A549 (cell line): ENCODE results near the gene ZNF681. TPM values are rescaled to one million over a fixed set of nuclear protein-coding genes. Genes with fewer than 3 reads are reported as not detected.

Source experiments
- ATAC-seq, 2 experiments: fragments of 200-7000 bp in 1 of 2; fragments of >200 bp in 1 of 2; cut with Nextera tagmentation in 1 of 2; cut with Tn5 transposase in 1 of 2; 3 replicates each; pipeline versions ENCODE4 v1.8.0 to v1.9.1; 2018 to 2020; ENCODE audit warnings: mild to moderate bottlenecking in 1 of 2, moderate library complexity in 1 of 2
- CTCF ChIA-PET: fragments of 300-600 bp; sonication (Branson Sonifier 250); formaldehyde crosslinking; extraction: SDS; loops from one replicate; lab custom pipeline; 2021; ENCODE audit warnings: antibody characterized with exemption, inconsistent platforms; lab: Yijun Ruan, JAX
- POLR2A ChIA-PET: fragments of 350-600 bp; formaldehyde crosslinking; extraction: SDS; loops from one replicate; lab custom pipeline; 2021; ENCODE audit warnings: antibody characterized with exemption, inconsistent platforms; lab: Yijun Ruan, JAX
- DNase-seq, 2 experiments: peaks; one replicate each; pipeline versions ENCODE4 v3.0.0 to v3.0.0-alpha.2; 2011 to 2016; ENCODE audit warnings: low read depth in 1 of 2, low spot score in 1 of 2
- FAIRE-seq: peaks from 2 replicates; lab custom pipeline; 2011; peaks lifted over from hg19 to GRCh38; lab: Jason Lieb, UNC
- H3K27ac ChIP-seq, 2 experiments: fragments of >200 bp; sonication (Bioruptor Twin); formaldehyde crosslinking; 3 replicates each; pipeline ENCODE4 v1.5.1; 2016 to 2017
- H3K4me1 ChIP-seq: fragments of >200 bp; sonication (Bioruptor Twin); formaldehyde crosslinking; 3 replicates; pipeline ENCODE4 v1.6.1; 2016
- H3K4me2 ChIP-seq: fragments of >200 bp; sonication (Bioruptor Twin); formaldehyde crosslinking; 3 replicates; pipeline ENCODE4 v1.6.1; 2016
- H3K4me3 ChIP-seq: fragments of >200 bp; sonication (Bioruptor Twin); formaldehyde crosslinking; 3 replicates; pipeline ENCODE4 v1.5.1; 2016
- H3K9me3 ChIP-seq: fragments of >200 bp; sonication (Bioruptor Twin); formaldehyde crosslinking; 3 replicates; pipeline ENCODE4 v1.6.1; 2016
- ATOH8 ChIP-seq: fragments of 250-450 bp; sonication (Bioruptor Pico); IDR thresholded peaks from 2 replicates; pipeline ENCODE4 v1.5.0; 2020; ENCODE audit warnings: low read depth, mild to moderate bottlenecking, moderate library complexity
- BCL3 ChIP-seq: fragments of >200 bp; sonication (Bioruptor Twin); formaldehyde crosslinking; IDR thresholded peaks from 3 replicates; pipeline ENCODE4 v1.6.1; 2016
- BHLHE40 ChIP-seq: IDR thresholded peaks from 2 replicates; pipeline ENCODE4 v1.6.1; 2012; ENCODE audit warnings: low read depth, low read length, inconsistent platforms
- CEBPB ChIP-seq, 2 experiments: fragments of >200 bp in 1 of 2; sonication (Bioruptor Twin) in 1 of 2; formaldehyde crosslinking in 1 of 2; IDR thresholded peaks; 2 replicates each; pipeline ENCODE4 v1.6.1; 2012 to 2016
- CHD2 ChIP-seq: fragments of 150-350 bp; IDR thresholded peaks from 2 replicates; pipeline ENCODE4 v1.6.1; 2014; ENCODE audit warnings: low read length; ENCODE audit not compliant: partially characterized antibody
- CHD4 ChIP-seq: fragments of 200-600 bp; sonication (generic); IDR thresholded peaks from 2 replicates; pipeline ENCODE4 v1.6.1; 2016; ENCODE audit warnings: antibody characterized with exemption, mild to moderate bottlenecking, borderline replicate concordance
- CTCF ChIP-seq: fragments of >200 bp; sonication (Bioruptor Twin); formaldehyde crosslinking; IDR thresholded peaks from 3 replicates; pipeline ENCODE4 v1.5.1; 2016
- EHF ChIP-seq: fragments of 250-450 bp; sonication (Bioruptor Pico); IDR thresholded peaks from 2 replicates; pipeline ENCODE4 v1.5.0; 2020; ENCODE audit warnings: mild to moderate bottlenecking
- ELK1 ChIP-seq: fragments of 150-350 bp; IDR thresholded peaks from 2 replicates; pipeline ENCODE4 v1.6.1; 2014; ENCODE audit warnings: low read depth, mild to moderate bottlenecking, low read length
- FOXS1 ChIP-seq: fragments of 250-450 bp; sonication (Bioruptor Pico); IDR thresholded peaks from 2 replicates; pipeline ENCODE4 v1.5.0; 2020; ENCODE audit warnings: mild to moderate bottlenecking, moderate library complexity
- HDAC2 ChIP-seq: fragments of 200-600 bp; sonication (generic); IDR thresholded peaks from 2 replicates; pipeline ENCODE4 v1.6.1; 2016
- HES2 ChIP-seq: fragments of >200 bp; sonication (Bioruptor Twin); formaldehyde crosslinking; IDR thresholded peaks from 2 replicates; pipeline ENCODE4 v1.6.1; 2016
- HMGXB4 ChIP-seq: fragments of 250-450 bp; sonication (Bioruptor Pico); IDR thresholded peaks from 2 replicates; pipeline ENCODE4 v1.5.0; 2021; ENCODE audit warnings: mild to moderate bottlenecking, moderate library complexity, borderline replicate concordance
- HOXA7 ChIP-seq: fragments of 250-450 bp; sonication (Bioruptor Pico); IDR thresholded peaks from 2 replicates; pipeline ENCODE4 v1.5.0; 2020; ENCODE audit warnings: mild to moderate bottlenecking, moderate library complexity
- HOXB13 ChIP-seq: fragments of 250-450 bp; sonication (Bioruptor Pico); IDR thresholded peaks from 2 replicates; pipeline ENCODE4 v1.5.0; 2020; ENCODE audit warnings: low read depth, mild to moderate bottlenecking, moderate library complexity
- HOXB5 ChIP-seq: fragments of 250-450 bp; sonication (Bioruptor Pico); IDR thresholded peaks from 2 replicates; pipeline ENCODE4 v1.5.0; 2020; ENCODE audit warnings: mild to moderate bottlenecking, moderate library complexity
- JUN ChIP-seq, 2 experiments: fragments of >200 bp; sonication (Bioruptor Twin); formaldehyde crosslinking; IDR thresholded peaks; 2 replicates in 1 of 2; 3 replicates in 1 of 2; pipeline ENCODE4 v1.6.1; 2016 to 2017
- KDM5A ChIP-seq: fragments of 200-600 bp; sonication (generic); IDR thresholded peaks from 2 replicates; pipeline ENCODE4 v1.6.1; 2016; ENCODE audit warnings: antibody characterized with exemption, mild to moderate bottlenecking
- MAFK ChIP-seq: fragments of 450-650 bp; IDR thresholded peaks from 2 replicates; pipeline ENCODE4 v1.6.1; 2014; ENCODE audit not compliant: partially characterized antibody
- MAZ ChIP-seq: fragments of 150-350 bp; IDR thresholded peaks from 2 replicates; pipeline ENCODE4 v1.6.1; 2014; ENCODE audit warnings: antibody characterized with exemption, low read depth, low read length, borderline replicate concordance
- MYC ChIP-seq: IDR thresholded peaks from 2 replicates; pipeline ENCODE4 v1.6.1; 2012; ENCODE audit warnings: mild to moderate bottlenecking, inconsistent platforms, low read length, improper control_type of control experiment, borderline replicate concordance
- PBX3 ChIP-seq: IDR thresholded peaks from 2 replicates; pipeline ENCODE4 v1.6.1; 2012
- POLR2A ChIP-seq: IDR thresholded peaks from 2 replicates; pipeline ENCODE4 v1.6.1; 2012; ENCODE audit warnings: mild to moderate bottlenecking, low read length
- RAD21 ChIP-seq, 2 experiments: fragments of >200 bp in 1 of 2; sonication (Bioruptor Twin) in 1 of 2; formaldehyde crosslinking in 1 of 2; IDR thresholded peaks in 1 of 2; conservative IDR thresholded peaks in 1 of 2; 2 replicates in 1 of 2; 3 replicates in 1 of 2; pipeline ENCODE4 v1.6.1; 2012 to 2018; ENCODE audit warnings: inconsistent platforms in 1 of 2
- RARB ChIP-seq: fragments of 250-450 bp; sonication (Bioruptor Pico); IDR thresholded peaks from 2 replicates; pipeline ENCODE4 v1.8.0; 2021; ENCODE audit warnings: mild to moderate bottlenecking, moderate library complexity
- RFX5 ChIP-seq: fragments of 450-650 bp; IDR thresholded peaks from 2 replicates; pipeline ENCODE4 v1.7.1; 2014; ENCODE audit warnings: antibody characterized with exemption, mild to moderate bottlenecking, moderate library complexity
- SMC3 ChIP-seq: fragments of >200 bp; sonication (Bioruptor Twin); formaldehyde crosslinking; IDR thresholded peaks from 3 replicates; pipeline ENCODE4 v1.6.1; 2018; ENCODE audit warnings: inconsistent platforms
- TP53 ChIP-seq: fragments of 250-450 bp; sonication (Bioruptor Pico); IDR thresholded peaks from 2 replicates; pipeline ENCODE4 v1.5.0; 2021; ENCODE audit warnings: mild to moderate bottlenecking, moderate library complexity
- ZC3H11A ChIP-seq: fragments of 450-650 bp; IDR thresholded peaks from 2 replicates; pipeline ENCODE4 v1.6.1; 2014; ENCODE audit warnings: antibody characterized with exemption, mild to moderate bottlenecking
- WGBS: methylation state at CpG from one replicate; pipeline ENCODE4 v1.1.6; 2017; ENCODE audit errors: missing lambda C conversion rate; 5-methylcytosine and 5-hydroxymethylcytosine counted together
- polyA plus RNA-seq, 4 experiments: library from polyadenylated mRNA; depleted of rRNA in 3 of 4; stranded (reverse); fragments of >200 nt; fragmentation: RNase III in 1 of 4; extraction: RNeasy Plus Mini Kit Qiagen cat#74134 plus additional on column Dnase treatment in 1 of 4; gene quantifications; 2 replicates in 3 of 4; 3 replicates in 1 of 4; pipeline ENCODE4 v1.2.3, GENCODE V29; 2011 to 2017

Gene ZNF681
- polyA plus RNA-seq, 2 of the 4 experiments (the other 2 are of a cell fraction): 0.01 to 0.03 TPM

GRCh38 chr19:23770672-23771250 is 12.1 kb upstream of the ZNF681 start:
- no peak for TF ChIP-seq FOXS1
- TF ChIP-seq HDAC2: no peak
- no peak for TF ChIP-seq BCL3
- no peak for TF ChIP-seq EHF (CRISPR knock-in tag)
- TF ChIP-seq RFX5: no peak
- TF ChIP-seq BHLHE40: no peak
- TF ChIP-seq MYC: no peak
- TF ChIP-seq TP53: no peak
- TF ChIP-seq HOXA7: no peak
- no peak for TF ChIP-seq PBX3
- no peak for TF ChIP-seq HMGXB4 (CRISPR knock-in tag)
- no peak for TF ChIP-seq CEBPB (IDR thresholded peaks at IDR 0.05)
- TF ChIP-seq MAZ: no peak
- TF ChIP-seq HOXB5: no peak
- no peak for TF ChIP-seq ELK1
- no peak for TF ChIP-seq MAFK
- no peak for TF ChIP-seq HOXB13
- ATAC-seq (no peak), DNase-seq (no peak), FAIRE-seq (no peak)
- H3K4me3 ChIP-seq: no peak overlapping the region
- no peaks in the 10 kb centered on the region for H3K4me1 ChIP-seq
- CTCF ChIA-PET: no interaction called here
- 7% methylated on average over 1 of the region's 1 CpG for WGBS
- no peak overlapping the region for H3K27ac ChIP-seq
- peaks cover 14% of the 10 kb centered on the region; the same call in 1 of the 3 replicates for H3K9me3 ChIP-seq
- no peak overlapping the region for H3K4me2 ChIP-seq
- POLR2A ChIA-PET: no interaction called here

GRCh38 chr19:23769691-23770468 is 11.2 kb upstream of the ZNF681 start:
- ChIA-PET CTCF (no interaction called here), POLR2A (no interaction called here)
- H3K9me3 ChIP-seq: peaks cover 16% of the 10 kb centered on the region; the same call in 1 of the 3 replicates
- ATAC-seq: no peak
- no peak overlapping the region for H3K27ac ChIP-seq
- H3K4me2 ChIP-seq: no peak overlapping the region
- WGBS: 0% methylated on average over 3 of the region's 3 CpGs
- no peak for FAIRE-seq
- no peak for TF ChIP-seq HOXB5
- TF ChIP-seq CHD4: no peak
- TF ChIP-seq EHF (CRISPR knock-in tag): no peak
- TF ChIP-seq RAD21 (conservative IDR thresholded peaks at IDR 0.05 in 1 of 2, IDR thresholded peaks at IDR 0.05 in 1 of 2): no peak
- no peak for TF ChIP-seq RARB (CRISPR knock-in tag)
- no peak for TF ChIP-seq POLR2A
- no peak for TF ChIP-seq CHD2
- TF ChIP-seq JUN (IDR thresholded peaks at IDR 0.05): no peak
- TF ChIP-seq HES2: no peak
- no peak for TF ChIP-seq ATOH8 (CRISPR knock-in tag)
- TF ChIP-seq CTCF: no peak
- TF ChIP-seq SMC3: no peak
- no peak for TF ChIP-seq HOXB13
- no peak for TF ChIP-seq ZC3H11A
- TF ChIP-seq KDM5A: no peak
- no peak overlapping the region for H3K4me3 ChIP-seq
- H3K4me1 ChIP-seq: no peaks in the 10 kb centered on the region
- DNase-seq: no peak
